PC-9 (cell line): Measurements from ENCODE around the gene CHST14.

Experiments used
- EZH2 ChIP-seq: fragments of 200-600 bp; sonication (generic); IDR thresholded peaks from 2 replicates; pipeline ENCODE4 v1.8.0; 2017; ENCODE audit warnings: antibody characterized with exemption, low read depth
- TF ChIP-seq, protein P1 (sequence below): fragments of 200-600 bp; sonication (generic); conservative IDR thresholded peaks from 2 replicates; pipeline ENCODE4 v1.6.1; 2017; ENCODE audit warnings: mixed run types, antibody characterized with exemption, mild to moderate bottlenecking, moderate library complexity

DNA sequence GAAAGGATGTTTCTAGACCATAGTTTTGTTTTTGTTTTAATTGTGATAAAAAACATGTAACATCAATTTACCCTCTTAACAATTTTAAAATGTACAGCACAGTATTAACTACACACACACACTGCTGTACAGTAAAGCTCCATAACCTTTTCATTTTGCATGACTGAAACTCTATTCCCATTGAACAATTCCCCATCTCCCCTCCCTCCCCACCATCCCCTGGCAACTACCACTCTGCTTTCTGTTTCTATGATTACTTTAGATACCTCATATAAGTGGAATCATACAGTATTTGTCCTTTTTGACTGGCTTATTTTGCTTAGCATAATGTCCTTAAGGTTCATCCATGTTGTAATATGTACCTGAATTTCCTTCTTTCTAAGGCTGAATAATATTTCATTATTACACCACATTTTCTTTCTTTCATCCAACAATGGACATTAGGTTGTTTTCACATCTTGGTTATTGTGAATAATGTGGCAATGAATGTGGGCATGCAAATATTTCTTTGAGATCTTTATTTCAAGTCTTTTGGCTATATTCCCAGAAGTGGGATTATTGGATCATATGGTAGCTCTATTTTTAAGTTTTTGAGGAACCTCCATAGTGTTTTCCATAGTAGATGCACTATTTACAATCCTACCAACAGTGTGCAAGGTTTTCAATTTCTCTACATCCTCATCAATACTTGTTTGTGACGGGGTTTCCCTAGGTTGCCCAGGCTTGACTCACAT, 10.7 kb downstream of the CHST14 start:
- TF ChIP-seq, protein P1, sequence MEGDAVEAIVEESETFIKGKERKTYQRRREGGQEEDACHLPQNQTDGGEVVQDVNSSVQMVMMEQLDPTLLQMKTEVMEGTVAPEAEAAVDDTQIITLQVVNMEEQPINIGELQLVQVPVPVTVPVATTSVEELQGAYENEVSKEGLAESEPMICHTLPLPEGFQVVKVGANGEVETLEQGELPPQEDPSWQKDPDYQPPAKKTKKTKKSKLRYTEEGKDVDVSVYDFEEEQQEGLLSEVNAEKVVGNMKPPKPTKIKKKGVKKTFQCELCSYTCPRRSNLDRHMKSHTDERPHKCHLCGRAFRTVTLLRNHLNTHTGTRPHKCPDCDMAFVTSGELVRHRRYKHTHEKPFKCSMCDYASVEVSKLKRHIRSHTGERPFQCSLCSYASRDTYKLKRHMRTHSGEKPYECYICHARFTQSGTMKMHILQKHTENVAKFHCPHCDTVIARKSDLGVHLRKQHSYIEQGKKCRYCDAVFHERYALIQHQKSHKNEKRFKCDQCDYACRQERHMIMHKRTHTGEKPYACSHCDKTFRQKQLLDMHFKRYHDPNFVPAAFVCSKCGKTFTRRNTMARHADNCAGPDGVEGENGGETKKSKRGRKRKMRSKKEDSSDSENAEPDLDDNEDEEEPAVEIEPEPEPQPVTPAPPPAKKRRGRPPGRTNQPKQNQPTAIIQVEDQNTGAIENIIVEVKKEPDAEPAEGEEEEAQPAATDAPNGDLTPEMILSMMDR, result no peak
- no peak for TF ChIP-seq EZH2
